Activated gamma-delta T cell (primary cell): Measurements from ENCODE around the gene PCDHB12.
"Not testable (repeated sequence)": the region's sequence is repeated elsewhere in the genome, so short reads cannot be mapped to it uniquely, and the experiment has no call there.

ENCODE experiments used
- DNase-seq: peaks from one replicate; lab custom pipeline; 2025; lab: John Stamatoyannopoulos, UW
- total RNA-seq, 2 donors: gene quantifications; one replicate each; lab custom pipeline; 2026; lab: John Stamatoyannopoulos, UW

The PCDHB12 gene
- total RNA-seq = 0 reads per million in 2 donors

GRCh38 chr5:141208478-141208877 is at the start of gene PCDHB12:
PCDHB12 (plus strand) TSS chr5:141208719; CDS start chr5:141208908, 189 bp downstream.
- no peak for DNase-seq

GRCh38 chr5:141172381-141173204 is 35.9 kb upstream of the PCDHB12 start, which contains the start of gene PCDHB7:
PCDHB7 (plus strand) TSS chr5:141172644; CDS start chr5:141172836, 192 bp downstream.
- DNase-seq = no peak

DNA sequence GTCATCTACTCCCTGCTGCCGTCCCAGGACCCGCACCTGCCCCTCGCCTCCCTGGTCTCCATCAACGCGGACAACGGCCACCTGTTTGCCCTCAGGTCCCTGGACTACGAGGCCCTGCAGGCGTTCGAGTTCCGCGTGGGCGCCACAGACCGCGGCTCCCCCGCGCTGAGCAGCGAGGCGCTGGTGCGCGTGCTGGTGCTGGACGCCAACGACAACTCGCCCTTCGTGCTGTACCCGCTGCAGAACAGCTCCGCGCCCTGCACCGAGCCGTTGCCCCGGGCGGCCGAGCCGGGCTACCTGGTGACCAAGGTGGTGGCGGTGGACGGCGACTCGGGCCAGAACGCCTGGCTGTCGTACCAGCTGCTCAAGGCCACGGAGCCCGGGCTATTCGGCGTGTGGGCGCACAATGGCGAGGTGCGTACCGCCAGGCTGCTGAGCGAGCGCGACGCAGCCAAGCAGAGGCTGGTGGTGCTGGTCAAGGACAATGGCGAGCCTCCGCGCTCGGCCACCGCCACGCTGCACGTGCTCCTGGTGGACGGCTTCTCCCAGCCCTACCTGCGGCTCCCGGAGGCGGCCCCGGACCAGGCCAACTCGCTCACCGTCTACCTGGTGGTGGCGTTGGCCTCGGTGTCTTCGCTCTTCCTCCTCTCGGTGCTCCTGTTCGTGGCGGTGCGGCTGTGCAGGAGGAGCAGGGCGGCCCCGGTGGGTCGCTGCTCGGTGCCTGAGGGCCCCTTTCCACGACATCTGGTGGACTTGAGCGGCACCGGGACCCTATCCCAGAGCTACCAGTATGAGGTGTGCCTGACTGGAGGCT is 34.0 kb upstream of the PCDHB12 start:
- DNase-seq = not testable (repeated sequence)

- DNase-seq = no peak
Measured at GRCh38 chr5:141175933-141176332, 32.6 kb upstream of the PCDHB12 start.

GRCh38 chr5:141177577-141178191 is 30.8 kb upstream of the PCDHB12 start, which contains the start of gene PCDHB8:
PCDHB8 (plus strand) TSS chr5:141177790; CDS start chr5:141178035, 245 bp downstream.
- not testable (repeated sequence) for DNase-seq

- DNase-seq = not testable (repeated sequence)
Measured at GRCh38 chr5:141179371-141179770, 29.1 kb upstream of the PCDHB12 start.

GRCh38 chr5:141179876-141180275 is 28.6 kb upstream of the PCDHB12 start:
- DNase-seq = not testable (repeated sequence)

DNA sequence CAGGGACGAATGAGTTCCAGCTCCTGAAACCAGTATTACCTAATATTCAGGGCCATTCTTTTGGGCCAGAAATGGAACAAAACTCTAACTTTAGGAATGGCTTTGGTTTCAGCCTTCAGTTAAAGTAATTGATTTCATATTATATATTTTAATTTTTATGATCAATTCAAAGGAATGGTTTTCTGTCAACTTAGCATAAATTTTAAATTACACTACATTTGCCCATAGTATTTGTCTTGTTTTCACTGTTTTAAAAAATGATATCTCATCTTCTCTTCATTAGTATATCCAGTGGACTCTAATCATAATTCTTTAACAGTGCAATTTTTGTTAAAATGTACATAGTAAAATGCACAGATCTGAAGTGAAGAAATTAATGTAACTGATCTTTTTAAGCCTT is 28.2 kb upstream of the PCDHB12 start:
- no peak for DNase-seq

- no peak for DNase-seq
Measured at GRCh38 chr5:141182248-141182647, 26.3 kb upstream of the PCDHB12 start, which contains the start of gene PCDHB16. PCDHB16 (plus strand) TSS chr5:141182387; CDS start chr5:141182560, 173 bp downstream.

DNA sequence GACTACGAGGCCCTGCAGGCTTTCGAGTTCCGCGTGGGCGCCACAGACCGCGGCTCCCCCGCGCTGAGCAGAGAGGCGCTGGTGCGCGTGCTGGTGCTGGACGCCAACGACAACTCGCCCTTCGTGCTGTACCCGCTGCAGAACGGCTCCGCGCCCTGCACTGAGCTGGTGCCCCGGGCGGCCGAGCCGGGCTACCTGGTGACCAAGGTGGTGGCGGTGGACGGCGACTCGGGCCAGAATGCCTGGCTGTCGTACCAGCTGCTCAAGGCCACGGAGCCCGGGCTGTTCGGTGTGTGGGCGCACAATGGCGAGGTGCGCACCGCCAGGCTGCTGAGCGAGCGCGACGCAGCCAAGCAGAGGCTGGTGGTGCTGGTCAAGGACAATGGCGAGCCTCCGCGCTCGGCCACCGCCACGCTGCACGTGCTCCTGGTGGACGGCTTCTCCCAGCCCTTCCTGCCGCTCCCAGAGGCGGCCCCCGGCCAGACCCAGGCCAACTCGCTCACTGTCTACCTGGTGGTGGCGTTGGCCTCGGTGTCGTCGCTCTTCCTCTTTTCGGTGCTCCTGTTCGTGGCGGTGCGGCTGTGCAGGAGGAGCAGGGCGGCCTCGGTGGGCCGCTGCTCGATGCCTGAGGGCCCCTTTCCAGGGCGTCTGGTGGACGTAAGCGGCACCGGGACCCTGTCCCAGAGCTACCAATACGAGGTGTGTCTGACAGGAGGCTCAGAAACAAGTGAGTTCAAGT is 24.2 kb upstream of the PCDHB12 start:
- not testable (repeated sequence) for DNase-seq

- no peak for DNase-seq
Measured at GRCh38 chr5:141186897-141187512, 21.5 kb upstream of the PCDHB12 start, which contains the start of gene PCDHB9. PCDHB9 (plus strand) TSS chr5:141187161; CDS start chr5:141187319, 158 bp downstream.

GRCh38 chr5:141188682-141189081 is 19.8 kb upstream of the PCDHB12 start:
- not testable (repeated sequence) for DNase-seq

- not testable (repeated sequence) for DNase-seq
Measured at GRCh38 chr5:141189131-141189530, 19.4 kb upstream of the PCDHB12 start.

DNA sequence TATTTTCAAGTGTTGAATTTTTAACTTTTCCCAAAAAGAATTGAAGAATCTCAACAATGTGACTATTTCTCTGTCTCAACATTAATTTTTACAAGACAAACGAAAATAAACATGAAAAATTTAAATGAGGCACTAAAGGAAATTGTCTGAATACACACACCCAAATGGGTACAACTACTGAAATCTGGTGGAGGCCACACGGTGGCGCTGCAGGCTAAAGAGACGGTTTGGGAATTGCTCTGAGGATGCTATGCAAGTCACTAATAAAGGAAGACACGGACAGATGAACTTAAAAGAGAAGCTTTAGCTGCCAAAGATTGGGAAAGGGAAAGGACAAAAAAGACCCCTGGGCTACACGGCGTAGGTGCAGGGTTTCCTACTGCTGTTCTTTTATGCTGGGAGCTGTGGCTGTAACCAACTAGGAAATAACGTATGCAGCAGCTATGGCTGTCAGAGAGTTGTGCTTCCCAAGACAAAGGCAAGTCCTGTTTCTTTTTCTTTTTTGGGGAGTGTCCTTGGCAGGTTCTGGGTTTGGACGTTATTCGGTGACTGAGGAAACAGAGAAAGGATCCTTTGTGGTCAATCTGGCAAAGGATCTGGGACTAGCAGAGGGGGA is 16.3 kb upstream of the PCDHB12 start, which contains the start of gene PCDHB10:
Gene PCDHB10 (plus strand): TSS at position 244 of the 616 bp plus-strand sequence. CDS start 200 bp downstream, at position 444.
- no peak for DNase-seq

GRCh38 chr5:141194332-141194731 is 14.2 kb upstream of the PCDHB12 start:
- DNase-seq = not testable (repeated sequence)

DNA sequence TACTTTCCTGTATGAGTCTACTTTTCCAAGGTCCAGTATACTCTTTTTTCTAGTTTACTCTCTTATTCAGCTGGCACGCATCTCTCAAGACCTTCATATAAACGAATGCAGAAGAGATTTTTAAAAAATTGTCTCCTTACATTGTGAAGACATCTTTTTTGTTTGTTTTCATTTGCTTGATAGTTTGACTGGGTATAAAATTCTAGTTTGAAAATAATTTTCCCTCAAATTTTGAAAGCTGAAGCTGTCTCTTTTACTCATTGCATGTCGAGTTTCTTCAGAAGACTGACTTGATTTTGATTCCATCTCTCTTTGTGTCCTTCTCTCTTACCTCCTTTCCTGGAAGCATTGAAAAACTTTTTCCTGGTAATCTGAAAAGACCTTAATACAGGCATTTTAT is 12.2 kb upstream of the PCDHB12 start:
- no peak for DNase-seq

GRCh38 chr5:141199359-141200235 is 8.9 kb upstream of the PCDHB12 start, which contains the start of gene PCDHB11:
PCDHB11 (plus strand) TSS chr5:141199627; CDS start chr5:141199775, 148 bp downstream.
- no peak for DNase-seq

DNA sequence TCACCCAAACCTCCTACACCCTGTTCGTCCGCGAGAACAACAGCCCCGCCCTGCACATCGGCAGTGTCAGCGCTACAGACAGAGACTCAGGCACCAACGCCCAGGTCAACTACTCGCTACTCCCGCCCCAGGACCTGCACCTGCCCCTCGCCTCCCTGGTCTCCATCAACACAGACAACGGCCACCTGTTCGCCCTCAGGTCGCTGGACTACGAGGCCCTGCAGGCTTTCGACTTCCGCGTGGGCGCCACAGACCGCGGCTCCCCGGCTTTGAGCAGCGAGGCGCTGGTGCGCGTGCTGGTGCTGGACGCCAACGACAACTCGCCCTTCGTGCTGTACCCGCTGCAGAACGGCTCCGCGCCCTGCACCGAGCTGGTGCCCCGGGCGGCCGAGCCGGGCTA is 7.4 kb upstream of the PCDHB12 start:
- not testable (repeated sequence) for DNase-seq

- DNase-seq = not testable (repeated sequence)
Measured at GRCh38 chr5:141201646-141202045, 6.9 kb upstream of the PCDHB12 start.
